ENCODE measurements around the gene AP3M1.
A peak's percentile ranks its signal among the peaks of the same experiment; 100 is the strongest.

DNA sequence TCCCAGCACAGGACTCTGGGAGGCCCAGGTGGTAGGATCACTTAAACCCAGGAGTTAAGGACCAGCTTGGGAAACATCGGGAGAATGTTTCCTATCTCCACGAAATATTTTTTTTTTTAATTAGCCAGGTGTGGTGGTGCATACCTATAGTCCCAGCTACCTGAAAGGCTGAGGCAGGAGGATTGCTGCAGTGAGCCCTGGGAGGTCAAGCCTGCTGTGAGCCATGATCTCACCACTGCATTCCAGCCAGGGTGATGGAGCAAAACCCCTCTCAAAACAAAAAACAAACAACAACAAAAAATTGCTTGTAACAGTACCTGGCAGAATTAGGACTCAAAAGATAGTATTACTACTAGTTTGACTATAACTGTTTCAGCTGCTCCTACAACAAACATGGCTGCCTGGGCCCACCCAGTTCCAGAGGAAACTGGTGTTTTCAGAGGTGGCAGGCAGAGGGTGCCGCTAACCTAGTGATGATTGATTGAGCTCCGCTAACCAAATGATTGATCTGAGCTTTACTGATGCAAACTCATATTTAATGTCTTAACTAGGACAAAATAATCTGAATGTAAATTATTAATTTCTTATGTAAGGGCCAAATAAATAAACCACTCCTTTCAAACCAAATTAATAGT lies 57.0 kb downstream of the AP3M1 start:
- TF ChIP-seq POLR2AphosphoS5 (IDR thresholded peaks at IDR 0.05; ENCODE audit: low read depth, low read length): no peak
- no peak for TF ChIP-seq EZH2 (IDR thresholded peaks at IDR 0.05)
- TF ChIP-seq, protein P1, sequence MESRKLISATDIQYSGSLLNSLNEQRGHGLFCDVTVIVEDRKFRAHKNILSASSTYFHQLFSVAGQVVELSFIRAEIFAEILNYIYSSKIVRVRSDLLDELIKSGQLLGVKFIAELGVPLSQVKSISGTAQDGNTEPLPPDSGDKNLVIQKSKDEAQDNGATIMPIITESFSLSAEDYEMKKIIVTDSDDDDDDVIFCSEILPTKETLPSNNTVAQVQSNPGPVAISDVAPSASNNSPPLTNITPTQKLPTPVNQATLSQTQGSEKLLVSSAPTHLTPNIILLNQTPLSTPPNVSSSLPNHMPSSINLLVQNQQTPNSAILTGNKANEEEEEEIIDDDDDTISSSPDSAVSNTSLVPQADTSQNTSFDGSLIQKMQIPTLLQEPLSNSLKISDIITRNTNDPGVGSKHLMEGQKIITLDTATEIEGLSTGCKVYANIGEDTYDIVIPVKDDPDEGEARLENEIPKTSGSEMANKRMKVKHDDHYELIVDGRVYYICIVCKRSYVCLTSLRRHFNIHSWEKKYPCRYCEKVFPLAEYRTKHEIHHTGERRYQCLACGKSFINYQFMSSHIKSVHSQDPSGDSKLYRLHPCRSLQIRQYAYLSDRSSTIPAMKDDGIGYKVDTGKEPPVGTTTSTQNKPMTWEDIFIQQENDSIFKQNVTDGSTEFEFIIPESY (IDR thresholded peaks at IDR 0.05; ENCODE audit: extremely low read depth, insufficient replicate concordance, low read length): no peak
- TF ChIP-seq, protein P2, sequence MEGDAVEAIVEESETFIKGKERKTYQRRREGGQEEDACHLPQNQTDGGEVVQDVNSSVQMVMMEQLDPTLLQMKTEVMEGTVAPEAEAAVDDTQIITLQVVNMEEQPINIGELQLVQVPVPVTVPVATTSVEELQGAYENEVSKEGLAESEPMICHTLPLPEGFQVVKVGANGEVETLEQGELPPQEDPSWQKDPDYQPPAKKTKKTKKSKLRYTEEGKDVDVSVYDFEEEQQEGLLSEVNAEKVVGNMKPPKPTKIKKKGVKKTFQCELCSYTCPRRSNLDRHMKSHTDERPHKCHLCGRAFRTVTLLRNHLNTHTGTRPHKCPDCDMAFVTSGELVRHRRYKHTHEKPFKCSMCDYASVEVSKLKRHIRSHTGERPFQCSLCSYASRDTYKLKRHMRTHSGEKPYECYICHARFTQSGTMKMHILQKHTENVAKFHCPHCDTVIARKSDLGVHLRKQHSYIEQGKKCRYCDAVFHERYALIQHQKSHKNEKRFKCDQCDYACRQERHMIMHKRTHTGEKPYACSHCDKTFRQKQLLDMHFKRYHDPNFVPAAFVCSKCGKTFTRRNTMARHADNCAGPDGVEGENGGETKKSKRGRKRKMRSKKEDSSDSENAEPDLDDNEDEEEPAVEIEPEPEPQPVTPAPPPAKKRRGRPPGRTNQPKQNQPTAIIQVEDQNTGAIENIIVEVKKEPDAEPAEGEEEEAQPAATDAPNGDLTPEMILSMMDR (IDR thresholded peaks at IDR 0.05 in 2 of 3, conservative IDR thresholded peaks at IDR 0.05 in 1 of 3; ENCODE audit: borderline replicate concordance in 1 of 3, insufficient read depth in 1 of 3, low read depth in 2 of 3, low read length in 2 of 3): no peak
- TF ChIP-seq ZFX (IDR thresholded peaks at IDR 0.05): no peak
- TF ChIP-seq ZNF274 (IDR thresholded peaks at IDR 0.05; ENCODE audit: low read depth, low read length): no peak
- TF ChIP-seq, protein P3, sequence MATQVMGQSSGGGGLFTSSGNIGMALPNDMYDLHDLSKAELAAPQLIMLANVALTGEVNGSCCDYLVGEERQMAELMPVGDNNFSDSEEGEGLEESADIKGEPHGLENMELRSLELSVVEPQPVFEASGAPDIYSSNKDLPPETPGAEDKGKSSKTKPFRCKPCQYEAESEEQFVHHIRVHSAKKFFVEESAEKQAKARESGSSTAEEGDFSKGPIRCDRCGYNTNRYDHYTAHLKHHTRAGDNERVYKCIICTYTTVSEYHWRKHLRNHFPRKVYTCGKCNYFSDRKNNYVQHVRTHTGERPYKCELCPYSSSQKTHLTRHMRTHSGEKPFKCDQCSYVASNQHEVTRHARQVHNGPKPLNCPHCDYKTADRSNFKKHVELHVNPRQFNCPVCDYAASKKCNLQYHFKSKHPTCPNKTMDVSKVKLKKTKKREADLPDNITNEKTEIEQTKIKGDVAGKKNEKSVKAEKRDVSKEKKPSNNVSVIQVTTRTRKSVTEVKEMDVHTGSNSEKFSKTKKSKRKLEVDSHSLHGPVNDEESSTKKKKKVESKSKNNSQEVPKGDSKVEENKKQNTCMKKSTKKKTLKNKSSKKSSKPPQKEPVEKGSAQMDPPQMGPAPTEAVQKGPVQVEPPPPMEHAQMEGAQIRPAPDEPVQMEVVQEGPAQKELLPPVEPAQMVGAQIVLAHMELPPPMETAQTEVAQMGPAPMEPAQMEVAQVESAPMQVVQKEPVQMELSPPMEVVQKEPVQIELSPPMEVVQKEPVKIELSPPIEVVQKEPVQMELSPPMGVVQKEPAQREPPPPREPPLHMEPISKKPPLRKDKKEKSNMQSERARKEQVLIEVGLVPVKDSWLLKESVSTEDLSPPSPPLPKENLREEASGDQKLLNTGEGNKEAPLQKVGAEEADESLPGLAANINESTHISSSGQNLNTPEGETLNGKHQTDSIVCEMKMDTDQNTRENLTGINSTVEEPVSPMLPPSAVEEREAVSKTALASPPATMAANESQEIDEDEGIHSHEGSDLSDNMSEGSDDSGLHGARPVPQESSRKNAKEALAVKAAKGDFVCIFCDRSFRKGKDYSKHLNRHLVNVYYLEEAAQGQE (IDR thresholded peaks at IDR 0.05; ENCODE audit: low read depth): no peak
- TF ChIP-seq EGR1 (IDR thresholded peaks at IDR 0.05; ENCODE audit: low read depth): no peak
- no peak for TF ChIP-seq POLR2A (IDR thresholded peaks at IDR 0.05; ENCODE audit: borderline replicate concordance, extremely low read depth, insufficient read depth, insufficient read length)
- peak; percentile 8; the same call in 1 of the 2 replicates for TF ChIP-seq RAD21 (IDR thresholded peaks at IDR 0.05; ENCODE audit: low read depth)
- no peak for TF ChIP-seq JUND (IDR thresholded peaks at IDR 0.05)
- TF ChIP-seq, protein P4, sequence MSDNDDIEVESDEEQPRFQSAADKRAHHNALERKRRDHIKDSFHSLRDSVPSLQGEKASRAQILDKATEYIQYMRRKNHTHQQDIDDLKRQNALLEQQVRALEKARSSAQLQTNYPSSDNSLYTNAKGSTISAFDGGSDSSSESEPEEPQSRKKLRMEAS (IDR thresholded peaks at IDR 0.05): no peak

Data from HCT116 (cell line).